Peyer's patch (tissue), 4 donors: ENCODE results near the gene ARID1B. TPM values are rescaled to one million over a fixed set of nuclear protein-coding genes. Genes with fewer than 3 reads are reported as not detected.
"Not testable (repeated sequence)": the region's sequence is repeated elsewhere in the genome, so short reads cannot be mapped to it uniquely, and the experiment has no call there.

Source experiments
- DNase-seq, 3 donors: peaks; one replicate each; pipeline ENCODE4 v3.0.0-alpha.2; 2017 to 2019
- H3K27ac ChIP-seq, 4 donors: fragments of 200-600 bp; sonication (generic); one replicate each; pipeline ENCODE4 v1.5.1; 2016 to 2019
- H3K27me3 ChIP-seq, 2 donors: fragments of 200-600 bp; sonication (generic); one replicate each; pipeline ENCODE4 v1.5.1; 2019
- H3K36me3 ChIP-seq, 3 donors: fragments of 200-600 bp; sonication (generic); one replicate each; pipeline ENCODE4 v1.5.1; 2016 to 2019
- H3K4me1 ChIP-seq, 4 donors: fragments of 200-600 bp; sonication (generic); one replicate each; pipeline ENCODE4 v1.5.1; 2016 to 2019
- H3K4me3 ChIP-seq, 4 donors: fragments of 200-600 bp; sonication (generic); 1 replicate in 3 of 4; 2 replicates in 1 of 4; pipeline ENCODE4 v1.5.1; 2016 to 2019; ENCODE audit warnings: mild to moderate bottlenecking in 1 of 4
- H3K9me3 ChIP-seq, 4 donors: fragments of 200-600 bp; sonication (generic); one replicate each; pipeline ENCODE4 v1.5.1; 2016 to 2019; ENCODE audit warnings: mild to moderate bottlenecking in 1 of 4
- CTCF ChIP-seq, 6 experiments: fragments of 450-650 bp in 4 of 6; fragments of 200-600 bp in 2 of 6; sonication (generic) in 1 of 6; IDR thresholded peaks; one replicate each; pipeline ENCODE4 v1.5.1; 2017 to 2019; ENCODE audit warnings: antibody characterized with exemption in 6 of 6, mild to moderate bottlenecking in 3 of 6, moderate library complexity in 1 of 6
- POLR2A ChIP-seq, 2 donors: fragments of 450-650 bp; IDR thresholded peaks; one replicate each; pipeline ENCODE4 v1.5.1; 2017; ENCODE audit warnings: antibody characterized with exemption in 2 of 2, mild to moderate bottlenecking in 2 of 2, moderate library complexity in 2 of 2
- total RNA-seq, 4 donors: library from RNA; depleted of rRNA; stranded (reverse); fragments of >200 nt; gene quantifications; one replicate each; pipeline ENCODE4 v1.1.0, GENCODE V29; 2016

Gene ARID1B
- total RNA-seq, 4 donors from 2014 or later: 117 to 174 (median 149) TPM

- Histone ChIP-seq H3K27ac (no peak overlapping the region), H3K9me3 (no peaks in the 10 kb centered on the region), H3K27me3 (no peaks in the 10 kb centered on the region), H3K4me1 (peaks cover 0 to 10% (median 0%) of the 10 kb centered on the region in 4 donors), H3K36me3 (peaks cover 0 to 19% (median 0%) of the 10 kb centered on the region in 3 donors), H3K4me3 (no peak overlapping the region)
- TF ChIP-seq POLR2A (IDR thresholded peaks at IDR 0.05) (no peak), CTCF (IDR thresholded peaks at IDR 0.05) (no peak)
- no peak for DNase-seq
Observed at GRCh38 chr6:157143171-157143889, 366.2 kb downstream of the ARID1B start.

- Histone ChIP-seq H3K4me1 (peaks cover 0 to 10% (median 0%) of the 10 kb centered on the region in 4 donors), H3K27ac (no peak overlapping the region), H3K36me3 (peaks cover 0 to 27% (median 0%) of the 10 kb centered on the region in 3 donors), H3K27me3 (no peaks in the 10 kb centered on the region), H3K4me3 (no peak overlapping the region), H3K9me3 (no peaks in the 10 kb centered on the region)
- TF ChIP-seq CTCF (IDR thresholded peaks at IDR 0.05): no peak
- TF ChIP-seq POLR2A (IDR thresholded peaks at IDR 0.05): no peak
- no peak for DNase-seq
Observed at GRCh38 chr6:157143890-157144798, 367.0 kb downstream of the ARID1B start.

GRCh38 chr6:157144859-157145568 is 367.8 kb downstream of the ARID1B start:
- H3K36me3 ChIP-seq: peaks cover 0 to 22% (median 0%) of the 10 kb centered on the region in 3 donors
- H3K4me3 ChIP-seq: no peak overlapping the region
- DNase-seq: no peak
- H3K4me1 ChIP-seq: peaks cover 0 to 10% (median 0%) of the 10 kb centered on the region in 4 donors
- H3K27me3 ChIP-seq: no peaks in the 10 kb centered on the region
- no peak for TF ChIP-seq CTCF (IDR thresholded peaks at IDR 0.05)
- no peak for TF ChIP-seq POLR2A (IDR thresholded peaks at IDR 0.05)
- no peaks in the 10 kb centered on the region for H3K9me3 ChIP-seq
- H3K27ac ChIP-seq: no peak overlapping the region

- no peak overlapping the region for H3K27ac ChIP-seq
- H3K27me3 ChIP-seq: no peaks in the 10 kb centered on the region
- no peak overlapping the region for H3K4me3 ChIP-seq
- H3K4me1 ChIP-seq: peaks cover 0 to 10% (median 0%) of the 10 kb centered on the region in 4 donors
- H3K9me3 ChIP-seq: no peaks in the 10 kb centered on the region
- peaks cover 0 to 22% (median 0%) of the 10 kb centered on the region in 3 donors for H3K36me3 ChIP-seq
- no peak for DNase-seq
- TF ChIP-seq POLR2A (IDR thresholded peaks at IDR 0.05) (no peak), CTCF (IDR thresholded peaks at IDR 0.05) (no peak)
Observed at GRCh38 chr6:157145656-157146285, 368.6 kb downstream of the ARID1B start.

GRCh38 chr6:157147054-157148026 is 370.2 kb downstream of the ARID1B start:
- H3K36me3 ChIP-seq: peaks cover 0 to 21% (median 0%) of the 10 kb centered on the region in 3 donors
- H3K27ac ChIP-seq: peak overlapping the region in 1 of 4 donors; percentile 13
- H3K27me3 ChIP-seq, H3K9me3 ChIP-seq, H3K4me1 ChIP-seq, DNase-seq, H3K4me3 ChIP-seq: not testable (repeated sequence)
